ENCODE data around the gene SRPX2. TPM values are rescaled to one million over a fixed set of nuclear protein-coding genes. Genes with fewer than 3 reads are reported as not detected.

The SRPX2 gene
- total and polyA plus RNA-seq, 10 donors, result 3.7 to 57.5 (median 21.6) TPM

- H3K27me3 ChIP-seq (replicated peaks in 1 of 7), result peaks cover 0 to 16% (median 0%) of the 10 kb centered on the region in 7 donors
- H3K27ac ChIP-seq, result no peak overlapping the region
- WGBS, 5 donors, result 47 to 66% (median 57%) methylated on average over 3 of the region's 3 CpGs
- H3K4me1 ChIP-seq, result no peaks in the 10 kb centered on the region
- H3K9me3 ChIP-seq, result no peaks in the 10 kb centered on the region
- no peak for DNase-seq
- TF ChIP-seq, protein P1, sequence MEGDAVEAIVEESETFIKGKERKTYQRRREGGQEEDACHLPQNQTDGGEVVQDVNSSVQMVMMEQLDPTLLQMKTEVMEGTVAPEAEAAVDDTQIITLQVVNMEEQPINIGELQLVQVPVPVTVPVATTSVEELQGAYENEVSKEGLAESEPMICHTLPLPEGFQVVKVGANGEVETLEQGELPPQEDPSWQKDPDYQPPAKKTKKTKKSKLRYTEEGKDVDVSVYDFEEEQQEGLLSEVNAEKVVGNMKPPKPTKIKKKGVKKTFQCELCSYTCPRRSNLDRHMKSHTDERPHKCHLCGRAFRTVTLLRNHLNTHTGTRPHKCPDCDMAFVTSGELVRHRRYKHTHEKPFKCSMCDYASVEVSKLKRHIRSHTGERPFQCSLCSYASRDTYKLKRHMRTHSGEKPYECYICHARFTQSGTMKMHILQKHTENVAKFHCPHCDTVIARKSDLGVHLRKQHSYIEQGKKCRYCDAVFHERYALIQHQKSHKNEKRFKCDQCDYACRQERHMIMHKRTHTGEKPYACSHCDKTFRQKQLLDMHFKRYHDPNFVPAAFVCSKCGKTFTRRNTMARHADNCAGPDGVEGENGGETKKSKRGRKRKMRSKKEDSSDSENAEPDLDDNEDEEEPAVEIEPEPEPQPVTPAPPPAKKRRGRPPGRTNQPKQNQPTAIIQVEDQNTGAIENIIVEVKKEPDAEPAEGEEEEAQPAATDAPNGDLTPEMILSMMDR (IDR thresholded peaks at IDR 0.05 in 8 of 11, conservative IDR thresholded peaks at IDR 0.05 in 3 of 11), result no peak
- TF ChIP-seq POLR2AphosphoS5 (IDR thresholded peaks at IDR 0.05), result no peak
- no peak for TF ChIP-seq POLR2A (IDR thresholded peaks at IDR 0.05)
- intact Hi-C loops (cut with DNase I; ENCODE audit: low total_unique reads), result no loop called here
- H3K36me3 ChIP-seq, result no peaks in the 10 kb centered on the region
- no peak overlapping the region for H3K4me3 ChIP-seq
Measured at GRCh38 chrX:100658941-100659381, 15.0 kb downstream of the SRPX2 start.

- H3K4me3 ChIP-seq, result no peak overlapping the region
- intact Hi-C loops (cut with DNase I; ENCODE audit: low total_unique reads), result no loop called here
- peaks cover 0 to 16% (median 0%) of the 10 kb centered on the region in 7 donors for H3K27me3 ChIP-seq (replicated peaks in 1 of 7)
- no peak overlapping the region for H3K27ac ChIP-seq
- WGBS, 5 donors, result 77 to 85% (median 84%) methylated on average over 4 of the region's 4 CpGs
- no peak for TF ChIP-seq POLR2AphosphoS5 (IDR thresholded peaks at IDR 0.05)
- no peak for TF ChIP-seq POLR2A (IDR thresholded peaks at IDR 0.05)
- TF ChIP-seq, protein P1 (IDR thresholded peaks at IDR 0.05 in 8 of 11, conservative IDR thresholded peaks at IDR 0.05 in 3 of 11), result no peak
- no peaks in the 10 kb centered on the region for H3K4me1 ChIP-seq
- no peak for DNase-seq
- no peaks in the 10 kb centered on the region for H3K36me3 ChIP-seq
- H3K9me3 ChIP-seq, result no peaks in the 10 kb centered on the region
Measured at GRCh38 chrX:100659431-100660137, 15.6 kb downstream of the SRPX2 start.

DNA sequence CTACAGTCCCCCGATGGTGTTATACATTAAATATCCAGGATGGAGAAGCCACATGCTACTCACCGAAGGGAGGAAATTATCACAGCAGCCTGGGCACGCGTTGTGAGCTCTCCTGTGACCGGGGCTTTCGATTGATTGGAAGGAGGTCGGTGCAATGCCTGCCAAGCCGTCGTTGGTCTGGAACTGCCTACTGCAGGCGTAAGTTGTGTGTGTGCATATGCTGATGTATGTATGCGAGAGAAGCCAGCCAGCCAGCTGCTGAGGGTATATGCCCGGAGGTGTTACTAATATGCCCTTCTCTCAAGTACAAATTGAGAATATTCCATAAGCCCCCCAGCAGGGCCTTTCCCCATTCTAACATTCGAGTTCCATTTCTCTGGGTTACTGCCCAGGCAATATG lies 18.2 kb downstream of the SRPX2 start:
- no peaks in the 10 kb centered on the region for H3K9me3 ChIP-seq
- H3K4me1 ChIP-seq, result no peaks in the 10 kb centered on the region
- DNase-seq, result no peak
- peaks cover 0 to 2% (median 0%) of the 10 kb centered on the region in 6 donors for H3K36me3 ChIP-seq
- H3K27me3 ChIP-seq (replicated peaks in 1 of 7), result peaks cover 0 to 21% (median 0%) of the 10 kb centered on the region in 7 donors
- intact Hi-C loops (cut with DNase I; ENCODE audit: low total_unique reads), result no loop called here
- H3K4me3 ChIP-seq, result no peak overlapping the region
- TF ChIP-seq, protein P1 (IDR thresholded peaks at IDR 0.05 in 8 of 11, conservative IDR thresholded peaks at IDR 0.05 in 3 of 11), result no peak
- TF ChIP-seq POLR2A (IDR thresholded peaks at IDR 0.05) (no peak), POLR2AphosphoS5 (IDR thresholded peaks at IDR 0.05) (no peak)
- H3K27ac ChIP-seq, result no peak overlapping the region
- 83 to 94% (median 89%) methylated on average over 12 to 13 of the region's 13 CpGs for WGBS, 5 donors

DNA sequence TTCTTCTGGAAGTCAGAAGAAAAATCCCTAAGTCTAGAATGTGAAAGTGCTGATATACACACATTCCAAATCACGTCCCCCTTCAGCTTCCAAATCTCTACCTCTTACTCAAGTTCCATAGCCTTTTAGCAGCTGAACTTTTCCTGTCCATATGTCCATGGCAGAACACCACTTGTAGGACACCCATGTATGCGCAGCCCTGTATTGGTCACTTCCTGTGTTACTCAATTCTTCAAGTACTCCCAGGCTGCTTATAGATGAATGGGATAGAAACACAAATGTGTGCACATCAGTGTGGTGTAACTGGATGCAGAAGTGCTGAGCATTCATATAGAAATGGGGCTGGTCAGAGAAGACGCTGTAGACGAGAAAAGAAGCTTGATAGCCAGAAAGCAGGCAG lies 18.8 kb downstream of the SRPX2 start:
- Histone ChIP-seq H3K27me3 (replicated peaks in 1 of 7) (peaks cover 0 to 16% (median 0%) of the 10 kb centered on the region in 7 donors), H3K4me3 (no peak overlapping the region), H3K36me3 (peaks cover 0 to 4% (median 0%) of the 10 kb centered on the region in 6 donors), H3K9me3 (no peaks in the 10 kb centered on the region), H3K27ac (no peak overlapping the region), H3K4me1 (no peaks in the 10 kb centered on the region)
- no peak for DNase-seq
- intact Hi-C loops (cut with DNase I; ENCODE audit: low total_unique reads), result no loop called here
- TF ChIP-seq, protein P1 (IDR thresholded peaks at IDR 0.05 in 8 of 11, conservative IDR thresholded peaks at IDR 0.05 in 3 of 11), result no peak
- no peak for TF ChIP-seq POLR2AphosphoS5 (IDR thresholded peaks at IDR 0.05)
- TF ChIP-seq POLR2A (IDR thresholded peaks at IDR 0.05), result no peak
- WGBS, 5 donors, result 72 to 91% (median 84%) methylated on average over 4 of the region's 4 CpGs
